Activated CD8-positive, alpha-beta T cell treated with anti-CD3 and anti-CD28 coated beads for 36 hours (primary cell): ENCODE results near the gene PAGR1. TPM values are rescaled to one million over a fixed set of nuclear protein-coding genes. Genes with fewer than 3 reads are reported as not detected.

Source experiments
- ATAC-seq: fragments of 200-7000 bp; cut with Tn5 transposase; one replicate; pipeline ENCODE4 v1.10.0; 2021; ENCODE audit warnings: mild to moderate bottlenecking, moderate library complexity
- CTCF ChIA-PET: fragments of 350-600 bp; sonication (Branson Sonifier 250); formaldehyde crosslinking; loops from one replicate; lab custom pipeline; 2021; ENCODE audit warnings: antibody characterized with exemption; lab: Charles Lee
- POLR2A ChIA-PET: fragments of 350-600 bp; sonication (Branson Sonifier 250); formaldehyde crosslinking; loops from one replicate; lab custom pipeline; 2021; ENCODE audit warnings: antibody characterized with exemption; lab: Charles Lee
- DNase-seq: peaks from one replicate; pipeline ENCODE4 v3.0.0-alpha.2; 2020
- H3K27ac Mint-ChIP-seq: one replicate; pipeline ENCODE4 v1.8.0; 2021; ENCODE audit warnings: mild to moderate bottlenecking, mixed read lengths
- H3K27me3 Mint-ChIP-seq: one replicate; pipeline ENCODE4 v1.8.0; 2021; ENCODE audit warnings: mixed read lengths
- H3K36me3 Mint-ChIP-seq: one replicate; pipeline ENCODE4 v1.8.0; 2021; ENCODE audit warnings: low read depth, mixed read lengths
- H3K4me1 Mint-ChIP-seq: one replicate; pipeline ENCODE4 v1.8.0; 2021; ENCODE audit warnings: low read depth, mixed read lengths
- H3K4me3 Mint-ChIP-seq: one replicate; pipeline ENCODE4 v1.8.0; 2021; ENCODE audit warnings: mild to moderate bottlenecking, moderate library complexity, mixed read lengths
- H3K9me3 Mint-ChIP-seq: one replicate; pipeline ENCODE4 v1.8.0; 2021; ENCODE audit warnings: mixed read lengths
- CTCF ChIP-seq: fragments of 200-600 bp; IDR thresholded peaks from one replicate; pipeline ENCODE4 v1.8.0; 2022; ENCODE audit warnings: antibody characterized with exemption, mild to moderate bottlenecking
- intact Hi-C: fragments of 100-400 bp; cut with micrococcal nuclease; formaldehyde crosslinking; loops from one replicate; pipeline ENCODE4 v1.10.0; 2022
- total RNA-seq, 2 experiments: library from RNA; stranded (reverse); gene quantifications; one replicate each; pipeline ENCODE4 v1.2.3, GENCODE V29; 2021

PAGR1 gene
- total RNA-seq, 2 experiments from 2014 or later = 26.8 to 29.0 TPM

- Mint-ChIP-seq H3K4me1 (peaks cover 14% of the 10 kb centered on the region), H3K36me3 (peaks cover 21% of the 10 kb centered on the region), H3K4me3 (no peak overlapping the region), H3K27me3 (no peaks in the 10 kb centered on the region), H3K9me3 (no peaks in the 10 kb centered on the region), H3K27ac (no peak overlapping the region)
- intact Hi-C loops = no loop called here
- CTCF ChIA-PET = interaction anchor here (3.6 kb wide), 1 partner anchor 12 kb away, joined by 18 read pairs; no protein-coding TSS in a partner anchor
- ATAC-seq = no peak
- DNase-seq = no peak
- POLR2A ChIA-PET = interaction anchor here (0.5 to 0.7 kb wide), 2 partner anchors 159 to 161 kb away, joined by 4 read pairs; partner anchors contain the start of gene HIRIP3
- no peak for TF ChIP-seq CTCF
Measured at GRCh38 chr16:29836623-29837022, 20.7 kb downstream of the PAGR1 start.

GRCh38 chr16:29837841-29838240, 21.9 kb downstream of the PAGR1 start:
- Mint-ChIP-seq H3K27me3 (no peaks in the 10 kb centered on the region), H3K4me1 (peaks cover 11% of the 10 kb centered on the region), H3K36me3 (peaks cover 17% of the 10 kb centered on the region), H3K27ac (no peak overlapping the region), H3K4me3 (no peak overlapping the region), H3K9me3 (no peaks in the 10 kb centered on the region)
- CTCF ChIA-PET = interaction anchor here (1.4 to 3.6 kb wide), 3 partner anchors 9 to 14 kb away, joined by 3 to 18 read pairs (median 4); no protein-coding TSS in a partner anchor
- ATAC-seq (no peak), DNase-seq (no peak)
- no peak for TF ChIP-seq CTCF
- POLR2A ChIA-PET = no interaction called here
- intact Hi-C loops = no loop called here

GRCh38 chr16:29839822-29840221, 23.9 kb downstream of the PAGR1 start:
- intact Hi-C loops = no loop called here
- POLR2A ChIA-PET = interaction anchor here (2.0 kb wide), 1 partner anchor 32 kb away, joined by 5 read pairs; no protein-coding TSS in a partner anchor
- H3K9me3 Mint-ChIP-seq = no peaks in the 10 kb centered on the region
- H3K36me3 Mint-ChIP-seq = peaks cover 9% of the 10 kb centered on the region
- no peaks in the 10 kb centered on the region for H3K27me3 Mint-ChIP-seq
- TF ChIP-seq CTCF = no peak
- no peak overlapping the region for H3K4me3 Mint-ChIP-seq
- no peak for DNase-seq
- H3K27ac Mint-ChIP-seq = no peak overlapping the region
- CTCF ChIA-PET = interaction anchor here (1.5 kb wide), 1 partner anchor 8 kb away, joined by 6 read pairs; no protein-coding TSS in a partner anchor
- no peak for ATAC-seq
- H3K4me1 Mint-ChIP-seq = peaks cover 4% of the 10 kb centered on the region

- POLR2A ChIA-PET = interaction anchor here (2.0 kb wide), 1 partner anchor 32 kb away, joined by 5 read pairs; no protein-coding TSS in a partner anchor
- H3K4me3 Mint-ChIP-seq = no peak overlapping the region
- ATAC-seq (no peak), DNase-seq (no peak)
- CTCF ChIA-PET = interaction anchor here (1.5 kb wide), 1 partner anchor 8 kb away, joined by 6 read pairs; no protein-coding TSS in a partner anchor
- H3K27me3 Mint-ChIP-seq = no peaks in the 10 kb centered on the region
- H3K36me3 Mint-ChIP-seq = peaks cover 9% of the 10 kb centered on the region
- H3K4me1 Mint-ChIP-seq = peaks cover 4% of the 10 kb centered on the region
- H3K9me3 Mint-ChIP-seq = no peaks in the 10 kb centered on the region
- intact Hi-C loops = no loop called here
- no peak overlapping the region for H3K27ac Mint-ChIP-seq
- TF ChIP-seq CTCF = no peak
Measured at GRCh38 chr16:29840240-29840639, 24.3 kb downstream of the PAGR1 start.

- H3K27me3 Mint-ChIP-seq = no peaks in the 10 kb centered on the region
- no peaks in the 10 kb centered on the region for H3K4me1 Mint-ChIP-seq
- no peak overlapping the region for H3K4me3 Mint-ChIP-seq
- ATAC-seq (no peak), DNase-seq (no peak)
- ChIA-PET POLR2A (interaction anchor here (1.2 kb wide), 2 partner anchors 15 to 222 kb away, joined by 3 read pairs; no protein-coding TSS in a partner anchor), CTCF (interaction anchor here (1.5 to 2.0 kb wide), 3 partner anchors 25 to 111 kb away, joined by 3 to 6 read pairs (median 4); partner anchors contain the start of gene PAGR1)
- intact Hi-C loops = no loop called here
- H3K36me3 Mint-ChIP-seq = peaks cover 8% of the 10 kb centered on the region
- no peak for TF ChIP-seq CTCF
- H3K9me3 Mint-ChIP-seq = no peaks in the 10 kb centered on the region
- H3K27ac Mint-ChIP-seq = no peak overlapping the region
Measured at GRCh38 chr16:29841631-29842030, 25.7 kb downstream of the PAGR1 start.
